ENCODE data around the gene ACKR3. TPM values are rescaled to one million over a fixed set of nuclear protein-coding genes. Genes with fewer than 3 reads are reported as not detected.

ACKR3 gene
- total and polyA plus RNA-seq, 3 donors from 2014 or later = 22.8 to 52.8 (median 35.5) TPM

DNA sequence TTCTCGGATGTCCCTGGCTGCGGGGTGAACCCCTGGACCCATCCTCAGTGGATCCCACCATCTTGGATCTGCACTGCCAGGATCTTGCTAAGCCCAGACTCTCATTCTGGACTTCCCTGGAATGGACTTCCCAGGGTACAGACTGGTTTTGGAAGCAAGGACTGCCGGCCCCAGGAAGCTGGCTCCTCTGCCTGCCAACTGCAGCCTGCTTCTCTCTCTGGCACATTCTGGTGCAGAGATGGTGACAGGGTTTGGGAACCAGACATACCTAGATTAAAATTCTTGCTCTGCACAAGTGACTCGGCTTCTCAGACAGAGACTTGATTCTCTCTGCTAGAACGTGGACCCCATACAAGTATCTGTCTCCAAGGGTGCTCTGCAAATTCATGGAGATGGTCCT is 29.4 kb downstream of the ACKR3 start:
- 92 to 94% methylated on average over 3 to 5 of the region's 5 CpGs for WGBS, 2 donors
- Histone ChIP-seq H3K9me3 (no peaks in the 10 kb centered on the region), H3K4me3 (no peak overlapping the region), H3K27me3 (no peaks in the 10 kb centered on the region), H3K4me1 (no peaks in the 10 kb centered on the region), H3K36me3 (ENCODE audit: low read depth, missing control alignments) (no peaks in the 10 kb centered on the region), H3K27ac (no peak overlapping the region)
- TF ChIP-seq CTCF (IDR thresholded peaks at IDR 0.05) = no peak
- TF ChIP-seq POLR2A (IDR thresholded peaks at IDR 0.05) = no peak
- intact Hi-C loops (cut with DNase I; ENCODE audit: low total_unique reads) = no loop called here
- no peak for DNase-seq

DNA sequence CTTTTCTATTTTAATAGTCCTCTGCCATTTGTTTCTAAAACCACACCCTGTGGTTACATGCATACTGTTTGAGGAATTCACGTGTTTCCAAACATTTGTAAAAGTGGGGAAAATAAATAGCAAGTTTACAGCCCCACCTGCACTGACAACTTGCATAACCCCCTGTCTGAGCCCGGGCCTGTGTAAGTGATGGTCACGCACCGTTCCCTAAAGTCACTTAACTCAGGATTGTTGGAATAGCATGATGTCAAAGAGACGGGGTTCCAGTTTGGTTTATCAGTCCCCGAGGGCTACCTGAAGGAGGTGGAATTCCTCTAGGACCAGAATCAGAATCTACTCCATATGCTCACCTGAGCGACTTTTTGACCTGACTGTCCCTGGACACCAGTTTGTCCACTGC is 30.5 kb downstream of the ACKR3 start:
- intact Hi-C loops (cut with DNase I; ENCODE audit: low total_unique reads) = no loop called here
- TF ChIP-seq CTCF (IDR thresholded peaks at IDR 0.05) (no peak), POLR2A (IDR thresholded peaks at IDR 0.05) (no peak)
- Histone ChIP-seq H3K4me1 (no peaks in the 10 kb centered on the region), H3K27me3 (no peaks in the 10 kb centered on the region), H3K4me3 (no peak overlapping the region), H3K27ac (no peak overlapping the region), H3K36me3 (ENCODE audit: low read depth, missing control alignments) (no peaks in the 10 kb centered on the region), H3K9me3 (no peaks in the 10 kb centered on the region)
- no peak for DNase-seq
- WGBS, 2 donors = 90 to 94% methylated on average over 7 of the region's 7 CpGs

DNA sequence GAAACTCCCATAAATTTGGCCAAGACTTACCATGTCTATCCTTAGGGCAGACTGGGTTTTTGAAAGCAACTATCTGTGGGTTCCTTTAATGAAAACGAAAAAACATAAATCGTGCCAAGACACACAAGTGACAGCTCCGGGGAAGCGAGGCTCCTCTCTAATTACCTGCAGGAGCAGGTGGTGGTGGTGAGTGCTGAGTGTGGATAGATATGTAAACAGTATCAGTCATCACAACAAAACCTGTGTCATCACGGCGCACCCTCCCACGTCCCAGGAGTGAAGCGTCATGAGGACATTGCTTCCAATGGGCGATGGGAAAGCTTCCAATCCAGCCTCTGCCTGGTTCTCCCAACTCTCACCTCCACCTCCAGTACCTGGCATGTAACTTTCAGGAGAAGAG is 31.3 kb downstream of the ACKR3 start:
- TF ChIP-seq POLR2A (IDR thresholded peaks at IDR 0.05) = no peak
- no peak for TF ChIP-seq CTCF (IDR thresholded peaks at IDR 0.05)
- Histone ChIP-seq H3K27ac (no peak overlapping the region), H3K9me3 (no peaks in the 10 kb centered on the region), H3K27me3 (no peaks in the 10 kb centered on the region), H3K4me3 (no peak overlapping the region), H3K4me1 (no peaks in the 10 kb centered on the region), H3K36me3 (ENCODE audit: low read depth, missing control alignments) (no peaks in the 10 kb centered on the region)
- 80 to 86% methylated on average over 9 of the region's 9 CpGs for WGBS, 2 donors
- DNase-seq = no peak
- intact Hi-C loops (cut with DNase I; ENCODE audit: low total_unique reads) = no loop called here

DNA sequence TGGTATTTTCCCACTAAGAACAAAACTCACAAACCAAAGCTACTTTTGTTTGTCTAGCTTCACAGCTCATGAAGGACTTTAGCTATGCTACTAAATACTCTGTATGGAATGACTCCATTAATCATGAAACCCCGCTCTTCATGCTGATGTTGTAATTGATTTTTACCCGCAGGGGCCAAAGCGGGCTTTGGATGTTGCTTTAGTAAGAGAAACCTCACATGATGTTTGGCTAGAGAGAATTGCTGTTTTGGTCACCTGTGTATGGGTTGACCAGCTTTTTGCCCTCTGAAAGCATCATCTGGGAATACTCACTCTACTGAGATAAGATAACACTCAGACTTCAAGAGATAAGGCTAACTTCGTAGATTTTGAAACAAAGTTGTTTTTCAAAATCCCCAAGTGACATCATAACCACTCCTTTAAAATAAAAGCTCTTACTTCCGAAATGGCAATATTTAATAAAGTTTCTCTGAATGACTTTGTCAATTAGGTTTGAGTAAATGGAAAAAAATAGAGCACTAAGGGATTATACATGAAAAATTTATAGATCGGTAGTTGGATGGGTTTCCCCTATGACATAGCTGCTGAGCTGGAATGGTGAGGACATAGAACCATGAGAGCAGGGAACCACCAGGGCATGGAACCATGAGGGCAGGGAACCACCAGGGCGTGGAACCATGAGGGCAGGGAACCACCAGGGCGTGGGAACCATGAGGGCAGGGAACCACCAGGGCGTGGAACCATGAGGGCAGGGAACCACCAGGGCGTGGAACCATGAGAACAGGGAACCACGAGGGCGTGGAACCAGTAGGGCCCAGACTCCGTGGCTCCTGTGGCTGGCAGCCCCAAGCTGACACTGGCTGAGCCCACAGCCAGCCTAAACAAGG is 31.9 kb downstream of the ACKR3 start:
- Histone ChIP-seq H3K27ac (no peak overlapping the region), H3K9me3 (no peaks in the 10 kb centered on the region), H3K27me3 (no peaks in the 10 kb centered on the region), H3K36me3 (ENCODE audit: low read depth, missing control alignments) (no peaks in the 10 kb centered on the region), H3K4me3 (no peak overlapping the region), H3K4me1 (no peaks in the 10 kb centered on the region)
- TF ChIP-seq CTCF (IDR thresholded peaks at IDR 0.05) (no peak), POLR2A (IDR thresholded peaks at IDR 0.05) (no peak)
- intact Hi-C loops (cut with DNase I; ENCODE audit: low total_unique reads) = no loop called here
- 86 to 89% methylated on average over 13 of the region's 13 CpGs for WGBS, 2 donors
- DNase-seq = no peak

- TF ChIP-seq POLR2A (IDR thresholded peaks at IDR 0.05) (no peak), CTCF (IDR thresholded peaks at IDR 0.05) (no peak)
- WGBS, 2 donors = 86 to 91% methylated on average over 4 of the region's 4 CpGs
- intact Hi-C loops (cut with DNase I; ENCODE audit: low total_unique reads) = no loop called here
- Histone ChIP-seq H3K4me3 (no peak overlapping the region), H3K36me3 (ENCODE audit: low read depth, missing control alignments) (no peaks in the 10 kb centered on the region), H3K27ac (no peak overlapping the region), H3K9me3 (no peaks in the 10 kb centered on the region), H3K4me1 (no peaks in the 10 kb centered on the region), H3K27me3 (no peaks in the 10 kb centered on the region)
- DNase-seq = no peak
Measured at GRCh38 chr2:236602678-236603077, 33.1 kb downstream of the ACKR3 start.

Measured in testis (tissue), 3 donors.